Adrenal gland (tissue), 12 donors: ENCODE measurements around the gene AMPD1. TPM values are rescaled to one million over a fixed set of nuclear protein-coding genes. Genes with fewer than 3 reads are reported as not detected.

Source experiments
- DNase-seq, 7 donors: peaks; one replicate each; pipeline ENCODE4 v3.0.0-alpha.2; 2019 to 2020
- H3K27ac ChIP-seq, 5 donors: fragments of 200-600 bp; sonication (generic) in 4 of 5; 1 replicate in 3 of 5; 2 replicates in 2 of 5; pipeline versions ENCODE4 v1.5.1 to v1.8.0; 2016 to 2020; ENCODE audit warnings: mild to moderate bottlenecking in 1 of 5
- H3K27me3 ChIP-seq: fragments of 200-600 bp; 2 replicates; pipeline ENCODE4 v1.8.0; 2021
- H3K36me3 ChIP-seq, 2 donors: fragments of 200-600 bp; replicated peaks in 1 of 2; 1 replicate in 1 of 2; 2 replicates in 1 of 2; pipeline versions ENCODE4 v1.5.1 to v1.8.0; 2018 to 2022
- H3K4me1 ChIP-seq, 2 donors: fragments of 200-600 bp; replicated peaks in 1 of 2; 1 replicate in 1 of 2; 2 replicates in 1 of 2; pipeline versions ENCODE4 v1.5.1 to v1.8.0; 2018 to 2021
- H3K4me3 ChIP-seq, 4 donors: fragments of 200-600 bp; sonication (generic) in 3 of 4; one replicate each; pipeline ENCODE4 v1.5.1; 2016 to 2018
- H3K9me3 ChIP-seq, 3 donors: fragments of 200-600 bp; sonication (generic) in 1 of 3; replicated peaks in 1 of 3; 1 replicate in 2 of 3; 2 replicates in 1 of 3; pipeline versions ENCODE4 v1.5.1 to v1.8.0; 2016 to 2021
- POLR2A ChIP-seq, 2 donors: fragments of 450-650 bp; IDR thresholded peaks; one replicate each; pipeline ENCODE4 v1.6.1; 2017; ENCODE audit warnings: antibody characterized with exemption in 2 of 2, mild to moderate bottlenecking in 2 of 2, moderate library complexity in 1 of 2
- WGBS, 4 donors: extraction: QIAGEN DNeasy Blood & Tissue Kit in 2 of 4; methylation state at CpG; one replicate each; pipeline versions ENCODE4 v1.1.5 to v1.1.7; 2013 to 2017; 5-methylcytosine and 5-hydroxymethylcytosine counted together
- intact Hi-C, 2 donors: fragments of 100-400 bp; cut with DNase I; formaldehyde crosslinking; loops; one replicate each; pipeline versions ENCODE4 v1.14.1 to v1.15.0; 2022 to 2023
- polyA plus RNA-seq, 3 donors: library from polyadenylated mRNA; stranded (reverse); fragments of 200-250 nt in 2 of 3; fragments of 350-450 nt in 1 of 3; fragmentation: Illumina TruSeq in 1 of 3; extraction: RNeasy Lipid Tissue Mini Kit (QIAGEN cat#74804) in 1 of 3; gene quantifications; one replicate each; pipeline ENCODE4 v1.2.3, GENCODE V29; 2013 to 2014
- total RNA-seq, 9 donors: library from RNA; depleted of rRNA in 4 of 9; stranded (reverse); fragments of >200 nt in 4 of 9; fragments of 120-200 nt in 1 of 9; fragmentation: NEBNext Ultra II Directional in 1 of 9; extraction: Animal tissue kit (Norgen Biotek cat#: 25700) in 1 of 9; gene quantifications; one replicate each; pipeline versions ENCODE4 v1.1.0 to v1.2.4, GENCODE V29; 2013 to 2023
- TF ChIP-seq, protein P1 (sequence below), 6 experiments: fragments of 450-650 bp in 4 of 6; fragments of 200-600 bp in 2 of 6; sonication (generic) in 1 of 6; IDR thresholded peaks; 1 replicate in 5 of 6; 2 replicates in 1 of 6; pipeline versions ENCODE4 v1.5.1 to v1.8.0; 2016 to 2021; ENCODE audit warnings: antibody characterized with exemption in 6 of 6, mild to moderate bottlenecking in 2 of 6, moderate library complexity in 1 of 6
- donor health status: healthy with polysubstance abuse.
- donor health status: Bipolar disorder and iron deficiency.
- donor health status: DM: yes; HTN: yes; CAD: no.
- donor health status: DM: no; HTN: no; CAD: no.
- donor health status: DM: no; HTN: no; CAD: no.
- donor health status: DM: yes; HTN: yes; CAD: no.

AMPD1 gene
- total and polyA plus RNA-seq, 12 donors: 0.24 to 0.29 TPM; not detected in 10

DNA sequence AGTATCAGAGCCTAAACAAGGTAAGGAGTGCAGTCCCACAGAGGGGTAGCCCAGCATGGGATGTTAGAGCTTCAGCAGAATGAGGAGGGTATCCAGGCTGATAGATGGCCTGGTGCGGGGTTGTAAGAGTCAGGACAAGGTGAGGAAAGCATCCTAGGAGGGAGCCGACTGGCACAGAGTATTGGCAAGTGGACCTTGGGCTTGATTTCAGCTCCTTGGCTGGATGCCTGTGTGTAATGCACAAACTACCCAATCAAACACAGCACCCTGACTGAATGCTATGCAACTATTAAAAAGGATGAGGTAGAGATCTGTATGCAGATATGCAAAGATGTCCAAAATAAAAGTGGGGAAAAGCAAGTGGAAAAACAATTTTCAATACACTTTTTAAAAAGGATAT, 43.5 kb downstream of the AMPD1 start:
- intact Hi-C loops: no loop called here
- DNase-seq: no peak
- H3K9me3 ChIP-seq: no peaks in the 10 kb centered on the region
- no peaks in the 10 kb centered on the region for H3K36me3 ChIP-seq
- H3K4me3 ChIP-seq: no peak overlapping the region
- no peaks in the 10 kb centered on the region for H3K4me1 ChIP-seq
- TF ChIP-seq POLR2A (IDR thresholded peaks at IDR 0.05): no peak
- TF ChIP-seq, protein P1, sequence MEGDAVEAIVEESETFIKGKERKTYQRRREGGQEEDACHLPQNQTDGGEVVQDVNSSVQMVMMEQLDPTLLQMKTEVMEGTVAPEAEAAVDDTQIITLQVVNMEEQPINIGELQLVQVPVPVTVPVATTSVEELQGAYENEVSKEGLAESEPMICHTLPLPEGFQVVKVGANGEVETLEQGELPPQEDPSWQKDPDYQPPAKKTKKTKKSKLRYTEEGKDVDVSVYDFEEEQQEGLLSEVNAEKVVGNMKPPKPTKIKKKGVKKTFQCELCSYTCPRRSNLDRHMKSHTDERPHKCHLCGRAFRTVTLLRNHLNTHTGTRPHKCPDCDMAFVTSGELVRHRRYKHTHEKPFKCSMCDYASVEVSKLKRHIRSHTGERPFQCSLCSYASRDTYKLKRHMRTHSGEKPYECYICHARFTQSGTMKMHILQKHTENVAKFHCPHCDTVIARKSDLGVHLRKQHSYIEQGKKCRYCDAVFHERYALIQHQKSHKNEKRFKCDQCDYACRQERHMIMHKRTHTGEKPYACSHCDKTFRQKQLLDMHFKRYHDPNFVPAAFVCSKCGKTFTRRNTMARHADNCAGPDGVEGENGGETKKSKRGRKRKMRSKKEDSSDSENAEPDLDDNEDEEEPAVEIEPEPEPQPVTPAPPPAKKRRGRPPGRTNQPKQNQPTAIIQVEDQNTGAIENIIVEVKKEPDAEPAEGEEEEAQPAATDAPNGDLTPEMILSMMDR (IDR thresholded peaks at IDR 0.05): no peak
- no peaks in the 10 kb centered on the region for H3K27me3 ChIP-seq
- 57 to 69% (median 65%) methylated on average over 2 of the region's 2 CpGs for WGBS, 4 donors
- H3K27ac ChIP-seq: no peak overlapping the region

DNA sequence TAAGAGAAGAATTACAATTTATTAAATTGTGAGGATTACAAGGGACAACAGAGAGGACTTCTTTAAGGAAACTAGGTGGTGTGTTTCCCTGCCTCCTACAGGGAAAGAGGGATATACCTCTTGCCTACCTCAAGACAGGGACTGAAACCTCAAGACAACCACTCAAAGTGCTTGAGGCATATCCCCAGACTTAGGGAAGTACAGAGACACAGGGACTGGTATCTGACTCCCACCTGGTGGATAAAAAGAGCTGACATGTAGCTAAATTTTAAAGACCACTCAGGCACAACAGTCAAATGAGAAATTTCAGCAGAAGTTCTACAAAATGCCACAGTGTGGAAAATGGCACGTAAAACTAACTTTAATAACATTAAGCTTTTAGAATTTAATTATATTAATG, 46.8 kb downstream of the AMPD1 start:
- Histone ChIP-seq H3K27ac (no peak overlapping the region), H3K27me3 (no peaks in the 10 kb centered on the region), H3K36me3 (no peaks in the 10 kb centered on the region), H3K4me3 (no peak overlapping the region), H3K9me3 (no peaks in the 10 kb centered on the region), H3K4me1 (no peaks in the 10 kb centered on the region)
- no peak for TF ChIP-seq POLR2A (IDR thresholded peaks at IDR 0.05)
- TF ChIP-seq, protein P1 (IDR thresholded peaks at IDR 0.05): no peak
- intact Hi-C loops: no loop called here
- 81 to 97% (median 93%) methylated on average over 1 of the region's 1 CpG for WGBS, 4 donors
- no peak for DNase-seq

DNA sequence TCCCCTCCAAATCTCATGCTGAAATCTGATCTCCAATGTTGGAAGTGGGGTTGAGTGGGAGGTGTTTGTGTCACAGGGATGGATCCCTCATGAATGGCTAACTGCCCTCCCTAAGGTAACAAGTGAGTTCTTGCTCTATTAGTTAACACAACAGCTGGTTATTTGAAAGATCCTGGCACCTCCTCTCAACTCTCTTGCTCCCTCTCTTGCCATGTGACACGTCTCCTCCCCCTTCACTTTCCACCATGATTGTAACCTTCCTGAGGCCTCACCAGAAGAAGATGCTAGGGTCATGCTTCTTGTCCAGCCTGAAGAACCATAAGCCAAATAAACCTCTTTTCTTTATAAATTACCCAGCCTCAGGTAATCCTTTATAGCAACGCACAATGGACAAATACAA, 54.0 kb downstream of the AMPD1 start:
- H3K36me3 ChIP-seq: no peaks in the 10 kb centered on the region
- no peak overlapping the region for H3K4me3 ChIP-seq
- no peaks in the 10 kb centered on the region for H3K4me1 ChIP-seq
- no peak overlapping the region for H3K27ac ChIP-seq
- H3K9me3 ChIP-seq: no peaks in the 10 kb centered on the region
- DNase-seq: no peak
- intact Hi-C loops: no loop called here
- no peaks in the 10 kb centered on the region for H3K27me3 ChIP-seq
- WGBS, 4 donors: 81 to 89% (median 84%) methylated on average over 2 of the region's 2 CpGs
- TF ChIP-seq, protein P1 (IDR thresholded peaks at IDR 0.05): no peak
- TF ChIP-seq POLR2A (IDR thresholded peaks at IDR 0.05): no peak

DNA sequence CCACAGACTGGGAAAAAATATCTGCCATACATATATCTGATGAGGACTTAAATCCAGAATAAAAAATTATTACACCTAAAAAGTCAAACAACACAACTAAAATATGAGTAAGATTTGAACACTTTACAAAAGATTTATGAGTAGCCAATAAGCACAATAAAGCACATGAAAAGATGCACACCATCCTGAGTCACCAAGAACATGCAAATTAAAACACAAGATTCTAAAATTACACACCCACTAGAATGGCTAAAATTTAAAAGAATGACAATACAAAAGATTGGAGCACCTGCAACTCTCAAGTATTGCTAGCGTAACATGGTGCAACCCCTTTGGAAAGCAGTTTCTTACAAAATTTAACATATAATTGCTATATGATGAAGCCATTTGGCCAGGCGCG, 56.4 kb downstream of the AMPD1 start:
- 63 to 68% (median 66%) methylated on average over 3 of the region's 3 CpGs for WGBS, 4 donors

More for the DNA sequence above, 56.4 kb downstream of the AMPD1 start:
- TF ChIP-seq, protein P1 (IDR thresholded peaks at IDR 0.05): no peak
- no peak for TF ChIP-seq POLR2A (IDR thresholded peaks at IDR 0.05)
- Histone ChIP-seq H3K27ac (no peak overlapping the region), H3K9me3 (no peaks in the 10 kb centered on the region), H3K27me3 (no peaks in the 10 kb centered on the region), H3K4me3 (no peak overlapping the region), H3K36me3 (no peaks in the 10 kb centered on the region), H3K4me1 (no peaks in the 10 kb centered on the region)
- intact Hi-C loops: no loop called here
- no peak for DNase-seq
